ENCODE data around the gene PPEF1. TPM values are rescaled to one million over a fixed set of nuclear protein-coding genes. Genes with fewer than 3 reads are reported as not detected.

The PPEF1 gene
- total and polyA plus RNA-seq, 2 of the 4 experiments (the other 2 are of a cell fraction), result not detected

- no peak overlapping the region for H3K4me3 ChIP-seq (ENCODE audit: insufficient read depth, low read depth, low read length)
- H4K5ac ChIP-seq (ENCODE audit: low read depth, low read length), result no peak overlapping the region
- intact Hi-C loops (cut with micrococcal nuclease) (no loop called here), in situ Hi-C loops (cut with MboI; ENCODE audit: low sequenced_read_pairs) (no loop called here), dilution Hi-C loops (cut with HindIII; ENCODE audit: low sequenced_read_pairs, unreplicated experiment) (no loop called here)
- H3K79me1 ChIP-seq (ENCODE audit: low read depth in 1 of 2, low read length in 2 of 2), result no peaks in the 10 kb centered on the region
- H3K23ac ChIP-seq (ENCODE audit: low read depth, low read length), result no peak overlapping the region
- H3K36me3 ChIP-seq (ENCODE audit: control insufficient read depth, insufficient read depth, low read length), result no peaks in the 10 kb centered on the region
- no CpG with 5 or more reads among the region's 1 CpG for WGBS, 2 experiments (ENCODE audit: extremely low coverage in 2 of 2, insufficient read length in 1 of 2)
- H3K18ac ChIP-seq (ENCODE audit: low read depth, low read length), result no peak overlapping the region
- H2BK20ac ChIP-seq (ENCODE audit: low read depth, low read length), result no peak overlapping the region
- no peak overlapping the region for H3K9ac ChIP-seq (ENCODE audit: low read depth, low read length)
- DNase-seq (no peak), ATAC-seq (ENCODE audit: low read depth) (no peak)
- TF ChIP-seq FOS (IDR thresholded peaks at IDR 0.05; ENCODE audit: low read depth, low read length) (no peak), RCOR1 (IDR thresholded peaks at IDR 0.05; ENCODE audit: insufficient replicate concordance, low read length) (no peak), RFX5 (IDR thresholded peaks at IDR 0.05; ENCODE audit: low read depth, low read length) (no peak), USF2 (IDR thresholded peaks at IDR 0.05; ENCODE audit: low read depth, low read length) (no peak), POLR2A (IDR thresholded peaks at IDR 0.05; ENCODE audit: low read depth, low read length) (no peak), MXI1 (IDR thresholded peaks at IDR 0.05; ENCODE audit: borderline replicate concordance, low read depth, low read length) (no peak), NFE2L2 (IDR thresholded peaks at IDR 0.05; ENCODE audit: low read depth, low read length) (no peak), SMC3 (IDR thresholded peaks at IDR 0.05; ENCODE audit: low read depth, low read length) (no peak), RAD21 (IDR thresholded peaks at IDR 0.05; ENCODE audit: low read length) (no peak), BHLHE40 (IDR thresholded peaks at IDR 0.05; ENCODE audit: low read depth, low read length) (no peak), MAZ (IDR thresholded peaks at IDR 0.05; ENCODE audit: borderline replicate concordance, low read depth, low read length) (no peak), CHD1 (IDR thresholded peaks at IDR 0.05; ENCODE audit: low read depth, low read length) (no peak), CEBPB (IDR thresholded peaks at IDR 0.05; ENCODE audit: low read depth, low read length) (no peak), MAFK (IDR thresholded peaks at IDR 0.05; ENCODE audit: low read depth, low read length) (no peak)
- TF ChIP-seq, protein P1, sequence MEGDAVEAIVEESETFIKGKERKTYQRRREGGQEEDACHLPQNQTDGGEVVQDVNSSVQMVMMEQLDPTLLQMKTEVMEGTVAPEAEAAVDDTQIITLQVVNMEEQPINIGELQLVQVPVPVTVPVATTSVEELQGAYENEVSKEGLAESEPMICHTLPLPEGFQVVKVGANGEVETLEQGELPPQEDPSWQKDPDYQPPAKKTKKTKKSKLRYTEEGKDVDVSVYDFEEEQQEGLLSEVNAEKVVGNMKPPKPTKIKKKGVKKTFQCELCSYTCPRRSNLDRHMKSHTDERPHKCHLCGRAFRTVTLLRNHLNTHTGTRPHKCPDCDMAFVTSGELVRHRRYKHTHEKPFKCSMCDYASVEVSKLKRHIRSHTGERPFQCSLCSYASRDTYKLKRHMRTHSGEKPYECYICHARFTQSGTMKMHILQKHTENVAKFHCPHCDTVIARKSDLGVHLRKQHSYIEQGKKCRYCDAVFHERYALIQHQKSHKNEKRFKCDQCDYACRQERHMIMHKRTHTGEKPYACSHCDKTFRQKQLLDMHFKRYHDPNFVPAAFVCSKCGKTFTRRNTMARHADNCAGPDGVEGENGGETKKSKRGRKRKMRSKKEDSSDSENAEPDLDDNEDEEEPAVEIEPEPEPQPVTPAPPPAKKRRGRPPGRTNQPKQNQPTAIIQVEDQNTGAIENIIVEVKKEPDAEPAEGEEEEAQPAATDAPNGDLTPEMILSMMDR (conservative IDR thresholded peaks at IDR 0.05; ENCODE audit: low read depth, low read length), result no peak
- TF ChIP-seq, protein P2, sequence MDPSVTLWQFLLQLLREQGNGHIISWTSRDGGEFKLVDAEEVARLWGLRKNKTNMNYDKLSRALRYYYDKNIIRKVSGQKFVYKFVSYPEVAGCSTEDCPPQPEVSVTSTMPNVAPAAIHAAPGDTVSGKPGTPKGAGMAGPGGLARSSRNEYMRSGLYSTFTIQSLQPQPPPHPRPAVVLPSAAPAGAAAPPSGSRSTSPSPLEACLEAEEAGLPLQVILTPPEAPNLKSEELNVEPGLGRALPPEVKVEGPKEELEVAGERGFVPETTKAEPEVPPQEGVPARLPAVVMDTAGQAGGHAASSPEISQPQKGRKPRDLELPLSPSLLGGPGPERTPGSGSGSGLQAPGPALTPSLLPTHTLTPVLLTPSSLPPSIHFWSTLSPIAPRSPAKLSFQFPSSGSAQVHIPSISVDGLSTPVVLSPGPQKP (IDR thresholded peaks at IDR 0.05; ENCODE audit: borderline replicate concordance, low read depth, low read length), result no peak
- no peak overlapping the region for H2BK15ac ChIP-seq (ENCODE audit: low read depth, low read length)
- H3K9me3 ChIP-seq (ENCODE audit: control insufficient read depth, insufficient read depth, low read length), result 0 out of 2 replicates have a peak, but pooled peaks cover 2% of the 10 kb centered on the region
- no TSS peak for BruUV-seq (replicated peaks)
- H3K27me3 ChIP-seq (ENCODE audit: control insufficient read depth, insufficient read depth, low read length), result no peaks in the 10 kb centered on the region
- no peak overlapping the region for H3K14ac ChIP-seq (replicated peaks; ENCODE audit: low read depth, low read length)
- no peak overlapping the region for H4K8ac ChIP-seq (ENCODE audit: low read depth in 2 of 2, low read length in 2 of 2)
- no peak overlapping the region for H2AK5ac ChIP-seq (ENCODE audit: low read depth, low read length)
- no peak overlapping the region for H2BK5ac ChIP-seq (ENCODE audit: low read depth, low read length, poor library complexity, severe bottlenecking)
- H4K20me1 ChIP-seq (ENCODE audit: insufficient read depth, low read length), result no peaks in the 10 kb centered on the region
- no peak overlapping the region for H2AK9ac ChIP-seq (replicated peaks; ENCODE audit: low read depth, low read length, poor library complexity)
- no peak overlapping the region for H2AFZ ChIP-seq (replicated peaks; ENCODE audit: low read length, poor library complexity)
- H3K56ac ChIP-seq (ENCODE audit: extremely low read depth, insufficient read depth, low read length), result no peak overlapping the region
- CTCF ChIA-PET, result no interaction called here
- no peak overlapping the region for H2BK120ac ChIP-seq (ENCODE audit: low read depth, low read length)
- H3K27ac ChIP-seq (ENCODE audit: insufficient read depth, low read length), result no peak overlapping the region
- H3K4ac ChIP-seq (ENCODE audit: low read depth, low read length), result no peak overlapping the region
- no peaks in the 10 kb centered on the region for H3K4me1 ChIP-seq (ENCODE audit: control insufficient read depth, insufficient read depth, low read length)
- H3K9me1 ChIP-seq (ENCODE audit: insufficient read depth, low read length), result no peaks in the 10 kb centered on the region
- no peak overlapping the region for H4K91ac ChIP-seq (ENCODE audit: insufficient read depth, low read depth, low read length)
- no peak overlapping the region for H3K4me2 ChIP-seq (ENCODE audit: low read depth, low read length)
- POLR2A ChIA-PET (ENCODE audit: unreplicated experiment), result no interaction called here
Measured at GRCh38 chrX:18769364-18769763, 61.9 kb downstream of the PPEF1 start.
